ENCODE data around the gene TBPL1. TPM values are rescaled to one million over a fixed set of nuclear protein-coding genes. Genes with fewer than 3 reads are reported as not detected.
"Not testable (repeated sequence)": the region's sequence is repeated elsewhere in the genome, so short reads cannot be mapped to it uniquely, and the experiment has no call there.

The TBPL1 gene
- total RNA-seq, 2 donors from 2014 or later: 27.7 to 30.8 TPM

GRCh38 chr6:133923938-133924593 lies 29.0 kb upstream of the TBPL1 start:
- Histone ChIP-seq H3K4me3 (no peak overlapping the region), H3K27me3 (replicated peaks; ENCODE audit: insufficient read depth) (no peaks in the 10 kb centered on the region), H3K9me3 (no peaks in the 10 kb centered on the region), H3K36me3 (no peaks in the 10 kb centered on the region), H3K27ac (no peak overlapping the region), H3K4me1 (replicated peaks) (no peaks in the 10 kb centered on the region)
- intact Hi-C loops (cut with DNase I): loop anchor here (1.0 to 10.0 kb wide), 4 partner anchors 48 to 959 kb away; no protein-coding TSS in a partner anchor
- TF ChIP-seq CTCF (IDR thresholded peaks at IDR 0.05) (peak; percentile 49 to 90 (median 82)), POLR2AphosphoS5 (IDR thresholded peaks at IDR 0.05) (peak; percentile 53), POLR2A (IDR thresholded peaks at IDR 0.05) (no peak)
- 33% methylated on average over 6 of the region's 6 CpGs for WGBS
- DNase-seq (ENCODE audit: low spot score): peak; percentile 76

GRCh38 chr6:133931221-133931620 lies 21.8 kb upstream of the TBPL1 start:
- H3K36me3 ChIP-seq; intact Hi-C loops (cut with DNase I); H3K4me1 ChIP-seq (replicated peaks); H3K27me3 ChIP-seq (replicated peaks; ENCODE audit: insufficient read depth); H3K9me3 ChIP-seq; H3K27ac ChIP-seq; H3K4me3 ChIP-seq; DNase-seq (ENCODE audit: low spot score): not testable (repeated sequence)
- 74% methylated on average over 6 of the region's 6 CpGs for WGBS

- 76% methylated on average over 3 of the region's 3 CpGs for WGBS
- H3K9me3 ChIP-seq; intact Hi-C loops (cut with DNase I): not testable (repeated sequence)
Measured at GRCh38 chr6:133936352-133936751, 16.7 kb upstream of the TBPL1 start.

GRCh38 chr6:133937909-133938308 lies 15.1 kb upstream of the TBPL1 start:
- Histone ChIP-seq H3K27me3 (replicated peaks; ENCODE audit: insufficient read depth) (no peaks in the 10 kb centered on the region), H3K36me3 (no peaks in the 10 kb centered on the region), H3K4me3 (no peak overlapping the region), H3K9me3 (no peaks in the 10 kb centered on the region), H3K27ac (no peak overlapping the region), H3K4me1 (replicated peaks) (no peaks in the 10 kb centered on the region)
- TF ChIP-seq POLR2A (IDR thresholded peaks at IDR 0.05) (no peak), CTCF (IDR thresholded peaks at IDR 0.05) (no peak), POLR2AphosphoS5 (IDR thresholded peaks at IDR 0.05) (no peak)
- intact Hi-C loops (cut with DNase I): no loop called here
- DNase-seq (ENCODE audit: low spot score): no peak

More at GRCh38 chr6:133936352-133936751, 16.7 kb upstream of the TBPL1 start:
- H3K36me3 ChIP-seq; DNase-seq (ENCODE audit: low spot score); H3K4me1 ChIP-seq (replicated peaks); H3K27me3 ChIP-seq (replicated peaks; ENCODE audit: insufficient read depth); H3K27ac ChIP-seq; H3K4me3 ChIP-seq: not testable (repeated sequence)

GRCh38 chr6:133938533-133938932 lies 14.5 kb upstream of the TBPL1 start:
- intact Hi-C loops (cut with DNase I): no loop called here
- H3K4me3 ChIP-seq: no peak overlapping the region
- no peak for TF ChIP-seq POLR2AphosphoS5 (IDR thresholded peaks at IDR 0.05)
- no peak for TF ChIP-seq CTCF (IDR thresholded peaks at IDR 0.05)
- no peak for TF ChIP-seq POLR2A (IDR thresholded peaks at IDR 0.05)
- H3K36me3 ChIP-seq: no peaks in the 10 kb centered on the region
- no peak overlapping the region for H3K27ac ChIP-seq
- 98% methylated on average over 1 of the region's 1 CpG for WGBS
- H3K27me3 ChIP-seq (replicated peaks; ENCODE audit: insufficient read depth): no peaks in the 10 kb centered on the region
- no peak for DNase-seq (ENCODE audit: low spot score)
- no peaks in the 10 kb centered on the region for H3K9me3 ChIP-seq
- H3K4me1 ChIP-seq (replicated peaks): no peaks in the 10 kb centered on the region

Measured in prostate gland (tissue), 2 donors.